ENCODE measurements around the gene ANKLE1. TPM values are rescaled to one million over a fixed set of nuclear protein-coding genes. Genes with fewer than 3 reads are reported as not detected.

Gene ANKLE1
- total and polyA plus RNA-seq, 2 donors, result 0.64 to 1.6 TPM

DNA sequence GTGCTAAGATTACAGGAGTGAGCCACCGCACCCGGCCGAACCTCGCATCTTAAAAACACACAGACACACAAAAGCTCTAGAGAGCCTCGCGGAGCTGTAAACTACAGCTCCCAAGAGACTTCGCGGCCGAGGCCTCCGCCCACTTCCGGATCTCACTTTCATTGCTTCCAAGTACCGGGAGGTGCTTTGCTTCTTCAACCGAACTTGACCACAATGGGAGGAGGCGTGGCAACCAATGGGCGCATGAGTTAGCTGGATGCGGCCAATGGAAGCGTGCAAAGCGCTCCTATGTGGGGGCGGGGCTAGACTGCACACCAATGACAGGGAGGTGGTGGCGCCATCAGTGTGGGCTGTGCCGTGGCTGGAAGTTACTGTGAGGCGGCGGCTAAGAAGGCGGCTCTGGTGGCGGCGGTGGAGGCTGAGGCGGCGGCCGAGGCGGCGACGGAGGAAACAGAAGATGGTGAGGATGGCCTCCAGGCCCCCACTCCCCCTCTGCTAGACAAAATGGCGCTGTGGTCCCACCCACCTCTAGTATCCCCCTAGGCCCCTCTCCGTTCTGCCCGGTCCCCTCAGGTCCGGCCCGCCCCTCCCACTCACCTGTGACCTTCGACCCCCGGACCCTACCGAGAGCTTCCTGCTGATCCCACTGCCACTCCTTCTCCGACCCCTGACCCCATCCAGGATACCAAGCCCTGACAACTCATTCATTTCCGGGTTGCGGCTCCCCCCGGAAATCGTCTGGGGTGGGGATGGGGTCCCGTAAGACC is 27.7 kb downstream of the ANKLE1 start, which contains the start of gene DDA1:
Gene DDA1 (plus strand): TSS at position 366 of the 767 bp plus-strand sequence. CDS start 92 bp downstream, at position 458.
- peak within 1 kb of the TSS; percentile 80 to 94 for H3K4me3 ChIP-seq (ENCODE audit: low read length in 2 of 2)
- H3K36me3 ChIP-seq (ENCODE audit: control insufficient read depth in 2 of 2, insufficient read depth in 2 of 2, low read length in 1 of 2), result peaks cover 20 to 26% of the 10 kb centered on the region in 2 donors
- H3K27me3 ChIP-seq (ENCODE audit: control insufficient read depth in 2 of 2, insufficient read depth in 1 of 2, low read length in 1 of 2), result no peaks in the 10 kb centered on the region
- H3K27ac ChIP-seq (ENCODE audit: low read depth in 1 of 2, low read length in 1 of 2), result peak within 1 kb of the TSS; percentile 48 to 75
- peaks cover 0 to 2% of the 10 kb centered on the region in 2 donors for H3K9me3 ChIP-seq (ENCODE audit: control insufficient read depth in 2 of 2, insufficient read depth in 1 of 2, low read length in 1 of 2)
- peaks cover 19 to 38% of the 10 kb centered on the region in 2 donors for H3K4me1 ChIP-seq (ENCODE audit: control insufficient read depth in 2 of 2, insufficient read depth in 2 of 2, low read length in 2 of 2)
- DNase-seq (ENCODE audit: low read depth in 6 of 9, low spot score in 9 of 9), result peak; percentile 96 to 100 (median 99)
- under 1% methylated on average over 46 of the region's 46 CpGs for WGBS

GRCh38 chr19:17309965-17310461 is 28.3 kb downstream of the ANKLE1 start:
- peaks cover 13 to 32% of the 10 kb centered on the region in 2 donors for H3K4me1 ChIP-seq (ENCODE audit: control insufficient read depth in 2 of 2, insufficient read depth in 2 of 2, low read length in 2 of 2)
- H3K4me3 ChIP-seq (ENCODE audit: low read length in 2 of 2), result peak overlapping the region; percentile 80 to 94
- WGBS, result 11% methylated on average over 23 of the region's 23 CpGs
- H3K27me3 ChIP-seq (ENCODE audit: control insufficient read depth in 2 of 2, insufficient read depth in 1 of 2, low read length in 1 of 2), result no peaks in the 10 kb centered on the region
- peak overlapping the region; percentile 48 to 75 for H3K27ac ChIP-seq (ENCODE audit: low read depth in 1 of 2, low read length in 1 of 2)
- no peak for DNase-seq (ENCODE audit: low read depth in 6 of 9, low spot score in 9 of 9)
- peaks cover 25 to 31% of the 10 kb centered on the region in 2 donors for H3K36me3 ChIP-seq (ENCODE audit: control insufficient read depth in 2 of 2, insufficient read depth in 2 of 2, low read length in 1 of 2)
- H3K9me3 ChIP-seq (ENCODE audit: control insufficient read depth in 2 of 2, insufficient read depth in 1 of 2, low read length in 1 of 2), result peaks cover 0 to 2% of the 10 kb centered on the region in 2 donors

- Histone ChIP-seq H3K9me3 (ENCODE audit: control insufficient read depth in 2 of 2, insufficient read depth in 1 of 2, low read length in 1 of 2) (no peaks in the 10 kb centered on the region), H3K4me3 (ENCODE audit: low read length in 2 of 2) (no peak overlapping the region), H3K4me1 (ENCODE audit: control insufficient read depth in 2 of 2, insufficient read depth in 2 of 2, low read length in 2 of 2) (peaks cover 11 to 20% of the 10 kb centered on the region in 2 donors), H3K27ac (ENCODE audit: low read depth in 1 of 2, low read length in 1 of 2) (no peak overlapping the region), H3K27me3 (ENCODE audit: control insufficient read depth in 2 of 2, insufficient read depth in 1 of 2, low read length in 1 of 2) (no peaks in the 10 kb centered on the region), H3K36me3 (ENCODE audit: control insufficient read depth in 2 of 2, insufficient read depth in 2 of 2, low read length in 1 of 2) (peaks cover 35 to 42% of the 10 kb centered on the region in 2 donors)
- no peak for DNase-seq (ENCODE audit: low read depth in 6 of 9, low spot score in 9 of 9)
- WGBS, result 87% methylated on average over 11 of the region's 11 CpGs
These were observed 29.9 kb downstream of the ANKLE1 start for GRCh38 chr19:17311455-17312188.

- H3K27ac ChIP-seq (ENCODE audit: low read depth in 1 of 2, low read length in 1 of 2), result no peak overlapping the region
- H3K4me3 ChIP-seq (ENCODE audit: low read length in 2 of 2), result no peak overlapping the region
- 96% methylated on average over 20 of the region's 20 CpGs for WGBS
- no peak for DNase-seq (ENCODE audit: low read depth in 6 of 9, low spot score in 9 of 9)
- no peaks in the 10 kb centered on the region for H3K9me3 ChIP-seq (ENCODE audit: control insufficient read depth in 2 of 2, insufficient read depth in 1 of 2, low read length in 1 of 2)
- no peaks in the 10 kb centered on the region for H3K27me3 ChIP-seq (ENCODE audit: control insufficient read depth in 2 of 2, insufficient read depth in 1 of 2, low read length in 1 of 2)
- peaks cover 36 to 42% of the 10 kb centered on the region in 2 donors for H3K36me3 ChIP-seq (ENCODE audit: control insufficient read depth in 2 of 2, insufficient read depth in 2 of 2, low read length in 1 of 2)
- peaks cover 11 to 16% of the 10 kb centered on the region in 2 donors for H3K4me1 ChIP-seq (ENCODE audit: control insufficient read depth in 2 of 2, insufficient read depth in 2 of 2, low read length in 2 of 2)
These were observed 30.8 kb downstream of the ANKLE1 start for GRCh38 chr19:17312189-17313113.

- peaks cover 11 to 13% of the 10 kb centered on the region in 2 donors for H3K4me1 ChIP-seq (ENCODE audit: control insufficient read depth in 2 of 2, insufficient read depth in 2 of 2, low read length in 2 of 2)
- no peak for DNase-seq (ENCODE audit: low read depth in 6 of 9, low spot score in 9 of 9)
- WGBS, result 98% methylated on average over 19 of the region's 19 CpGs
- peaks cover 43 to 47% of the 10 kb centered on the region in 2 donors for H3K36me3 ChIP-seq (ENCODE audit: control insufficient read depth in 2 of 2, insufficient read depth in 2 of 2, low read length in 1 of 2)
- no peaks in the 10 kb centered on the region for H3K9me3 ChIP-seq (ENCODE audit: control insufficient read depth in 2 of 2, insufficient read depth in 1 of 2, low read length in 1 of 2)
- no peak overlapping the region for H3K4me3 ChIP-seq (ENCODE audit: low read length in 2 of 2)
- no peak overlapping the region for H3K27ac ChIP-seq (ENCODE audit: low read depth in 1 of 2, low read length in 1 of 2)
- no peaks in the 10 kb centered on the region for H3K27me3 ChIP-seq (ENCODE audit: control insufficient read depth in 2 of 2, insufficient read depth in 1 of 2, low read length in 1 of 2)
These were observed 32.4 kb downstream of the ANKLE1 start for GRCh38 chr19:17314007-17314593.

GRCh38 chr19:17318966-17319365 is 37.3 kb downstream of the ANKLE1 start:
- peaks cover 0 to 8% of the 10 kb centered on the region in 2 donors for H3K4me1 ChIP-seq (ENCODE audit: control insufficient read depth in 2 of 2, insufficient read depth in 2 of 2, low read length in 2 of 2)
- H3K27me3 ChIP-seq (ENCODE audit: control insufficient read depth in 2 of 2, insufficient read depth in 1 of 2, low read length in 1 of 2), result peaks cover 3 to 12% of the 10 kb centered on the region in 2 donors
- H3K36me3 ChIP-seq (ENCODE audit: control insufficient read depth in 2 of 2, insufficient read depth in 2 of 2, low read length in 1 of 2), result peaks cover 58 to 64% of the 10 kb centered on the region in 2 donors
- no peaks in the 10 kb centered on the region for H3K9me3 ChIP-seq (ENCODE audit: control insufficient read depth in 2 of 2, insufficient read depth in 1 of 2, low read length in 1 of 2)
- no peak for DNase-seq (ENCODE audit: low read depth in 6 of 9, low spot score in 9 of 9)
- H3K4me3 ChIP-seq (ENCODE audit: low read length in 2 of 2), result no peak overlapping the region
- WGBS, result 84% methylated on average over 6 of the region's 6 CpGs
- no peak overlapping the region for H3K27ac ChIP-seq (ENCODE audit: low read depth in 1 of 2, low read length in 1 of 2)

GRCh38 chr19:17319473-17320238 is 38.0 kb downstream of the ANKLE1 start:
- no peak for DNase-seq (ENCODE audit: low read depth in 6 of 9, low spot score in 9 of 9)
- H3K9me3 ChIP-seq (ENCODE audit: control insufficient read depth in 2 of 2, insufficient read depth in 1 of 2, low read length in 1 of 2), result no peaks in the 10 kb centered on the region
- H3K4me1 ChIP-seq (ENCODE audit: control insufficient read depth in 2 of 2, insufficient read depth in 2 of 2, low read length in 2 of 2), result peaks cover 0 to 8% of the 10 kb centered on the region in 2 donors
- H3K4me3 ChIP-seq (ENCODE audit: low read length in 2 of 2), result no peak overlapping the region
- no peak overlapping the region for H3K27ac ChIP-seq (ENCODE audit: low read depth in 1 of 2, low read length in 1 of 2)
- peaks cover 3 to 12% of the 10 kb centered on the region in 2 donors for H3K27me3 ChIP-seq (ENCODE audit: control insufficient read depth in 2 of 2, insufficient read depth in 1 of 2, low read length in 1 of 2)
- peaks cover 54 to 59% of the 10 kb centered on the region in 2 donors for H3K36me3 ChIP-seq (ENCODE audit: control insufficient read depth in 2 of 2, insufficient read depth in 2 of 2, low read length in 1 of 2)
- 98% methylated on average over 40 of the region's 40 CpGs for WGBS
